HG03354 (cell line): ENCODE measurements around the gene EML6.

Experiments
- ATAC-seq: cut with Tn5 transposase; IDR thresholded peaks from one replicate; pipeline ENCODE4 v1.9.1; 2021; ENCODE audit warnings: mild to moderate bottlenecking; ENCODE audit not compliant: unreplicated experiment, poor library complexity, severe bottlenecking

The EML6 gene

DNA sequence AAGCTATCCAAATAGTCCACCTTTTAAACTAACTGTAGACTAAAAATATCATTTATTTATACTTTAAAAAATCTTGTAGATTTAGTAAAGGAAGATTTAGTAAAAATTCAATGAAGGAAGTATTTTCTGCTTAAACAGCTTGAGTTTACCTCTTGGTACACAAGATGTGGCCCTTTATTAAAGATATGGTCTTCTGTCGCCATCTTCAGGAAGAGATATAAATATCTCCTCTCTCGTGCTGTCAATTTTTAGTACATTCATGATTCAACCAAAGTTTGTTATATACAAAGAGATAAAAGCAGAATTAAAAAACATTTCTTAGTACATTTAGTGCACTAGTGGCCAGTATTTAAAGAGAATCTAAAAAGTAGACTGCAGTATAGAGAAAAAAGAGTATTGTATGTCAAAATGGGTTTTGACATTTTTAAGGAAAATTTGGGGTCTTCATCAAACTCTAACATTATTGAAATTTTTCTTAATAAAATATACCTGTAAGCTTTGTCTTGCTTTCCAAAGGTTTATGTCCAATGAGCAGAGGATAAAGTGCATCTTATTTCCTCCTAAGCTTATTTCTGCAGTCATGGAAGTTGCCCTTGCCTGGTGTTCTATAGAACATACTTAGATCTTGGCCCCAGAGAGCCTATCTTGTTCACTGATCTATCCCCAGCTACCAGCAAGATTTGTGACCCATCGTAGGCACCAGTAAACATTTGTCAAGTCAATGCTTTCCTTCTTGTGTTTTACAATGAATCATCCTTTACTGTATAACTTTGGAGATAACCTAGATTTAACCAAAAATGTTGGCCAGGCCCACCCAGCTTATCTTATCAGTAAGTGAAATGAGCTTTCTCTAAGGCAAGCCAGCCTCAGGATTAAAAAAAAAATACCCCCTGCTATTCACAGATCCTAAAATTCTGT is 18.5 kb upstream of the EML6 start:
- no peak for ATAC-seq

DNA sequence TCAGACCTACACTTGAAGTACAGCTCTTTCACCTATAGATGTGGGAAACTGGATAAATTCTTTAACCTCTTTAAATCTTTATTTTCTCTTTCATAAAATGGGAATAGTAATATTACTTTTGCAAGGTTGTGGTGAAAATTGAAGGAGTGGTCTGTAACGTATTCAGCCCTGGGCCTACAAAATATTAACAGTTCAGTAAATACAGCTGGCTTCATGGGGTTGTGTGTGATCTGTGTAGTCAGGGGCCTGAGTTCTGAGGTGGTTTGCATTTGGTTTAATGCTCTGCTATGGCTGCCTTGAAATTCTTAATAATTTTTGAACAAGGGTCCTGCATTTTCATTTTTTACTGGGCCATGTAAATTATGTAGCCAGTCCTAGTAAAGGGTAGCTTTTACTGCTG is 16.8 kb upstream of the EML6 start:
- no peak for ATAC-seq

DNA sequence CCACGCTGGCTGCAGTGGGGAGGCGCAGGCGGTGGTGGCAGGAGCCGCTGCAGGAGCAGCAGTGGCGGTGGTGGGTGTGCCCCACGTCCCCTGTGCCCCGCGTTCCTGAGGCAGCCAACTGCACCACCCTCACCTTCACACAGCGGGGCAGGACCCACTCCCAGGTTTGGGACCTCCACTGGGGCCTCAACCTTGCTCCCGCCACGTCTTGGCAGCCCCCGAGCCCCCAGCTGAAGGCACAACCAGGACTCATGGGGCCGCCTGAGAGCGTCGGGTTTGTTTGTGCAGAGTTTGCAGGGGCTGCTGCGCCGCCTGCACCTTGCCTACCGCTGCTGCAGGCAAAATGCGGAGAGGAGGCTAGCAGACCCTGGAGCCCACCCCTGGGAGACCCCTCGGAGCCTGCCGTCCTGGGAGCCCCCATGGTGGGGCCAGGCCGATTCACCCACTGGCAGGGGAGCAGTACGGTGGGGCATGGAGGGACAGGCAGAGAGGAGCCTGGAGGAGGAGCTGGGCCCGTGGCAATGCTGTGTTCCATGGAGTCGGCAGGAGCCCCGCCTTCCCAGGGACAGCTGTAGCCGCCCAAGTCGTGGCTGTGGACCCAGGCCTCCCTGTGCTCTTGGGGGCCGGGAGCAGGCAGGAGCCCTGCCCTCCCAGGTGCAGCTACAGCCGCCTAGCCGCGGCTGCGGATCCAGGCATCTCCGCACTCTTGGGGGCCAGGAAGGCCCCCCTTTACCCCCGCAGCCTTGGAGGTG is 14.7 kb upstream of the EML6 start:
- ATAC-seq: no peak

DNA sequence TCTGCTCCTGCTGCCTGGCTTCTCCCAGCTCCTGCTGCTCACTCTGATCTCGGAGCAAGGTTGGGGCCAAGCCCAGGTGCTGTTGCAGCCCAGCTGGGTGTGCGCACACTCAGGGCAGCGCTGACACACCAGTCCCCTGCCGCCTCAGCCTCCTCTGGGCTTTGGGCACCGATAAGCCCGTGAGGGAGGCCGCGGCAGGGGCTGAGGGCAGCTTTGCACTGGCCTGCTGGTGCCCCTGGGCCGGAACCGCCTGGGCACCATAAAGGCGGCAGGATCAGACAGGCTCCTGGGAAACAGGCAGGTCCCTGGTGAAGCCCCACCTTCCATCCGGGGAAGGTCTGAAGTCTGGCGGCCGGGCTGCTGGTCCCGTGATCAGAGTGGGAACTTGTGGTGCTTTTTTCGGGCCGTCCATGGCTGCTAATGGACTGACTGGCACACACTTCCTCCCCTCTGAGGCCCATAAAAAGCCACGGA is 14.1 kb upstream of the EML6 start:
- no peak for ATAC-seq

DNA sequence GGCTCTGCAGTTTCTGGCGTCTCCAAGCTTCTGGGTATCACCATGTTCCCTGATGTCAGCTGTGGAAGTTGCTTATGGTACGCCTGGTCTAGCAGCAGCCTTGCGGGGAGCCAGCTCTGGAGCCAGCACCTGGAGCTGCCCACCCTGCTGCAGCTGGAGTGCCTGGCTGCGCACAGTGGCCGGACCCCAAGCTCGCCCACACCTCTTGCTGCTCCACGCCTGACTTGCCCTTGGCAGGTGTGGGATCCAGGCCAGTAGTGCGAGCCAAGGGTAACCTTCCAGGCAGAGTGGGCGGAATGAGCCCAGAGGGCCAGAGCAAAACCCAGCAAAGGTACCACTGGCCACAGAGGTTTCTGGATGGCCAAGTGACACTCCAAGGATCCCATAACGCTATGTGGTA is 13.2 kb upstream of the EML6 start:
- ATAC-seq: no peak

DNA sequence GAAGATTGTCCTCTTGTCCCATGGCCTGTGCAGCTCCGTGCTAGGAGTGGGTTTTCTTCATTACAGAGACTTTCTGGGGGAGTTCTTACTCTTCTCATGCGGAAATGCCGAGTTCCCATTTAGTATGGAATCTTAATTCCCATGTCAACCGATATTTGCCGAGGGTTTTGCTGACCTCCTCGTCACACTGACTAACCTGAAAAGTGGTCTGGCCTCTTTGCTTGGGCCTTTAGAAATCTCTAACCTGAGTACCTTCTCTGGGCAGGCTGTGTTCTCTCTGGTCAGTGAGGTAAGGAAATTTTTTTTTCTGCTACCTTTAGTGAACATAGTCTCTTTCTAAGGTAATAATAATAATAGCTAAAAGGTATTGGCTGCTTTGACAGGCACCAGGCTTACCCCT is 10.9 kb upstream of the EML6 start:
- no peak for ATAC-seq

DNA sequence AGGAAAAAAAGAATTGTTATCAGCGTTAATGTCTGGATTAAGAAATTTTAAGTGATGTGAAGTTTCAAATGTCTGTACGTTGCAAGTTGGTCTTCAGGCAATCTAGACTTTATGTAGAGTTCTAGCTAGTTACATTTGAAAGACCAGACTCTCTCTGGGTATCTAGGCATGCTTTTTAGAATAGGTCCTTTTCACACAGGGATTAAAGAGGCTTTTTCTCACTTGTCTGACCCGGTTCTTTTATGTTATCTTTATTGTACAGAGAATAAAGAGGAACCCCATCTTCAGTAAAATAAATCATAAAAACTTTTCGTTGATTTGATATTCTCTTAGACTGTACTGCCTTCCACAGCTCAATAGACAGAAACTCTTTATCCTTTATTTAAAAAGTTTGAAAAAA is 8.5 kb upstream of the EML6 start:
- ATAC-seq: no peak

DNA sequence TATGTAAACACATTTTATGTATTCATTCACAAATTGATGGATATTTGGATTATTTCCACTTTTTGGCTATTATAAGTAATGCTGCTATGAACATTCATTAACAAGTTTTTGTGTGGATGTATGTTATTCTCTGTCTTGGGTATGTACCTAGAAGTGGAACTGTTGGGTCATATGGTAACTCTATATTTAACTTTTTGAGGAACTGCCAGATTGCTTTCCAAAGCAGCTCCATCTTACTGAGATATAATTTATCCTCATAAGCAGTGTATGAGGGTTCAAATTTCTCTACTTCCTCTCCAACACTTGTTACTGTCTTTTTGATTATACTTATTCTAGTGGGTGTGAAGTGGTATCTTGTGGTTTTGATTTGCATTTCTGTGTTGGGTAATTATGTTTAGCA is 7.1 kb upstream of the EML6 start:
- ATAC-seq: no peak

DNA sequence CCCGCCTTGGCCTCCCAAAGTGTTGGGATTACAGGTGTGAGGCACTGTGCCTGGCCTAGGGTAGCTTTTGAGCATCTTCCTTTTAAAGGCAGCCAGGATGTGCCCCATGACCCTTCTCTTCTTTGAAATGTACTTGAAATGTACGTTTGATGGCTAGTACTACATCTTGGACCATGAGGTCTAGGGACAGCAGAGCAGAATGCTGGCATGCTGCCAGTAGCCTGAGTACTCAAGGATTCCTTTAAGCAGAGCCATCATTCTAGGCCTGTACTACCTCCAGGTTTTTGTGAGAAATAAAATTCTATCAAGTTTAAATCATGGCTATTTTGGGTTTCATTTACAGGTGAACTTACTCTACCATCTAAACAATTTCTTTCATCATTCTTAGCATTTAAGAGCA is 2.9 kb upstream of the EML6 start:
- ATAC-seq: no peak

DNA sequence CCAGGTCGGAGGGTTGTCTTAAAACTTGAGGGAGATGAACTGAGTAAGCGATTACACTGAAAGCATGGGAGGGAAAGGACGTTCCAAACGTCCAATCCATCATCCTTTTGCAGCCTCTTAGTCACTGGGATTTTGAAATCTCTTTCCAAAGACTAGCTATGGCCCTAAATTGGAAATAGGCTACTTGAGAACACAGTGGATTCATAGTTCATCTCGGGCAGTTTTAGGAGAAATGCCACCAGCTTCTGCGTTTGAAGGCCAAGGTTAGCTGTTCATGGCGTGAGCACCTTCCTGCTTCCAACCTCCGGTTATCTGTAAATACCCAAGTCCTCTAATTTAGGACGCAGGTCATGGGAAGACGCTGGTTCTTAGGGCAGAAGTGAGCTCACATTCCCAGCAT is 821 bp upstream of the EML6 start:
- no peak for ATAC-seq

DNA sequence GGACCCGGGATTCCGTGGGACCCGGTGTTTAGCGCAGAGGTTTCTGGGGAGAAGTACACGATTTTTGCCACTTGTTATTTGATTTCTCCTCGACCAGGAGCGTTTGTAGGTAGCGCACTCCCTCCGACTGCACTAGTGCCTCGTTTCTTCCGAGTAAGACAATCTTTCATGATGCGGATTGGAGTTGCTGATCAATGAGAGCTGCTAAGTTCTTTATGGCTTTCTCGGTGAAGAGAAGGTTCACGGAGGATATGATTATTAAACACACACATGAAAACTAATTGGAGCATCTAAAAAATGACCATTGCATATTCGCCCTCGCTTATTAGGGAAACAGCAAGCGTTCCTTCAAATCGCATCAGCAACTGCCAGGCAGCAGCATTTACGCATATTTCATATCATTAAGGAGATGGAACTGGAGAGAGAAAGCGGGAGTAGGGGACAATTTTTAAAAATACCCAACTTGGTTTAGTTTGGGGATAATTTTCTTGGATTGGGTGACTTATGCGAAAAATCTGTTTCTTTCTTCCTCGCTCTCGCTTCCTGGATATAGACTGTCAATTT is 616 bp downstream of the EML6 start:
- peak; percentile 2 for ATAC-seq

DNA sequence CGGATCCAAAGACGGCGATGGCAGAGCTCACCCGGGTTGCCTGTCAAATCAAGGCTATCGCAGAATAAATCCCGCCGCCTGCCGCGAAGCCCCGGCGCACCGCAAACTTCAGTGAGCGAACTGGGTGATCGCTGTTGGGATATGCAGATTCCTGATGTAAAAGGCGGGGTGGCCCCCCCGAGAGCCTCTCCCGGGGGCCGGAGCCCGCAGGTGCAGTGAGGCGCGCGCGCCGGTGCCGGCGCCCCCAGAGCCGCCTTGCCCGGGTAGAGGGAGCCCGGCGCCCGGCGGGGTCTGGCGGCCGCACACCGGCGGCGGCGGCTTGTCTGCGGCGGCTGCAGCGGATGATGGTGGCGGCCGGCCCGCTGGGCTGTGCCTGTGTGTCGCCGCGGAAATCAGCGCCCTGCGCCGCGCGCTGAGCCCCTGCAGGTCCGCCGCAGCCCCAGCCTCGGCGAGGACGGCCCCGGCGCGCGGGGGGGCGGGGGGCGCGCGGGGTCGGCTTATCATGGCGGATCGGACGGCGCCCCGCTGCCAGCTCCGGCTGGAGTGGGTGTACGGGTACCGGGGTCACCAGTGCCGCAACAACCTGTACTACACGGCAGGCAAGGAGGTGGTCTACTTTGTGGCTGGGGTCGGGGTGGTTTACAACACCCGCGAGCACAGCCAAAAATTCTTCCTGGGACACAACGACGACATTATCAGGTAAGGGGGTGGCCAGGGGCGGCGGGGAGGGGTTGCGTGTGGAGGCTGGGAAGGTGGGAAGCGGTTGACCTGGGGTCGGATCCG is 1.3 kb downstream of the EML6 start:
- ATAC-seq: no peak

DNA sequence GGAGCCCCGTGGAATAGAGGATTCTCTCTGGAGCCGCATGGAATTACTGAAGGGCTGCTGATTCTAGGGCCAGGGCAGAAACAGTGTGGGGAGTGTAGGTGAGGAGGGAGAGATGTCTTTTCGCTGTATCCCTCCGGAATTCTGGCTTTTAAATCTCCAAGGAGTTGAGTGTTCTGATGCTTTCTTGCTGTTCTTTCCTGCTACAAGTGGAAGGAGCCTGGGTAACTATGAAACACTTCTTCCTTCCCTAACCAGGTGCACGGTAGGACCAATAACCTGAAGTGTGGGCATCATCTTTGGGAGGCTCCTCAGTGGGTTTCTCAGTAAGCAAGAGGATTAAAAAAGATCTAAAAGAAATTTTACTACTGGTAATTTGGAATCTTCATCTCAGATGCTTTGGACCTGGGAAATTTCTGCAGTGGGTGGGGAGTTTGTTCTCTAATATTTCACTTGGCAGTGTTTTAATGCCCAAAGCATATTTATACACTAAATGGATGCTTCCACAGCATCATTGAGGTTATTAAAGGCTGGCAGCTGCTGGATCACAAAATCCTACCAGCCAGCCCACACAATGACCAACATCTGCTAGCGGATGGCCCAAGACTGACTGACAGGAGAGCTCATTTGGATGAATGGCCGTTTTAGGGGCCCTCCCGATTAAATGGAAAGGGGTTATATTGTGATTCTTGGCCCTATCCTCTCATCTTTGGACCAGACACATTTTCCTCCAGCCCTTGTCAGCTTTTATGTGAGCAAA is 2.1 kb downstream of the EML6 start:
- no peak for ATAC-seq

DNA sequence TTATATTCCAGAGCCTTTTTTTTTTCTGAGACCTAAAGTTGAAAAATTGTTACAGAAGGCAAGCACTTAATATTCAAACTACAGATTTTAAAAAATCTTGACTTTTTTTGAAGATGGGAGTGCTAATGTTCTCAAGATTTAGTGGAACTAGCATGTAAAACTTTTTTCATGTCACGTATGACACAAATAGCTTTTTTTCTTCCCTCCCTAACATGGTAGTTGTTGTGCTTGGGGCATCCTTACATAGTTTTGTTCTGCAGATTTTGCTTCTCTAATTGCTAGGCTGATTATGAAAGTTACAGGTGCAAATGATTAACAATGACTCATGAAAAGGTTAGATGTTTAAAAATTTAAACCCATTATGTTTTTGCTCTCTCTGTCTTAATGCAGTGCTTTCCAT is 3.0 kb downstream of the EML6 start:
- ATAC-seq: no peak

DNA sequence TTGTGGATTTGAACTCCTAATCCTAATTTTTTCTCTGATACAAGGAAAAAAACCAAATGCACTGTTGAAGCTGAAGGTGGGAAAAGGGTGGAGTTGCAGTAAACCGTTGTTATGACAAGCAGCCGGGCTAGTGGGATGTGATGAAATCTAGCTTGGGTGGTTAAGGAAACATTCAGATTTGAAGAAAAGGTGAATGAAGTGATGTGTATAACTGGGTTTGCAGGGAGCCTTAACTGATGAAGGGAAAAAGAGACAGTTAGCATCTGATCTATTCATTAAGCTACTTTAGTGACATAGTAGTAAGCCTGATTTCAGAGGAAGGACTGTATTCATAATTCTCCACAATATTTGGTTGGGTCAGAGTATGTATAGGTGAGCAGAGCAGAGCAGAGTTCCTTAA is 3.5 kb downstream of the EML6 start:
- no peak for ATAC-seq

DNA sequence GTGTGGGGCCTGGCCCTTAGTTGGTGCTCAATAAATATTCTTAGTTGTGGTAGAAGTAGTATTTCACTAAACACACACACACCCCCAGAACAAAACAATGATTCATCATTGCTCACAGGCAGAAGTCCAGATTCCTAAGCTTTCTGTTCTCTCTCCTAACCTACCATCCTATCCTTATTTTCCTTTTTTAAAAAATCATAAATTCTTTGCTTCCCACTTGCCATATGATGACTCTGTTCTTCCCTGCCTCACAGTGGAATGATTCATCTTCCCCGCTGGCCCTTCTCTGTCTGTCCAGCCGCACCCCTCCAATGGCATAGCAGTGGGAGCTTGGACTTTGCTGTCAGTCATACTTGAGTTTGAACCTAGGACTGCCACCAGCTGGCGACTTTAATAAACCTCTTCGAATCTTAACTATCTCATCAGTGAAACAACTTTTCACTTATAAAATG is 5.2 kb downstream of the EML6 start:
- no peak for ATAC-seq

DNA sequence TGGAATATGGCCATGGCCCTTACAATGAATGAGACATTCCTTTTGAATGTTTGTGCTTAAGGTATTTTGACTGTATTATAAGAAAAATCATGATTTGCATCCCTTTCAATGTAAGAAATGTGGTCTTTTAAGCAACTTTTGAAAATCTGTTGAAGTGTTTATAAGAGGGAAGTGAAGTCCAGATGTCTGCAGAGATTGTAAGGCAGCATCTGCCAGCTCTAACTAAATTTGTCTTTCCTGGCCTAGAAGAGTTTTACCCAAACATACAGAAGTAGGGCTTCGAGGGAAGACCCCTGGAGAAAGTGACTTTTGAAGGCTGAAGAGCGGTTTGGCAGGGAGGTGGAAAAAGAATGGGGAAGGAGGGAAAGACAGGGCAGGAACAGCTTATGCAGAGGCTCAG is 12.2 kb downstream of the EML6 start:
- ATAC-seq: no peak

DNA sequence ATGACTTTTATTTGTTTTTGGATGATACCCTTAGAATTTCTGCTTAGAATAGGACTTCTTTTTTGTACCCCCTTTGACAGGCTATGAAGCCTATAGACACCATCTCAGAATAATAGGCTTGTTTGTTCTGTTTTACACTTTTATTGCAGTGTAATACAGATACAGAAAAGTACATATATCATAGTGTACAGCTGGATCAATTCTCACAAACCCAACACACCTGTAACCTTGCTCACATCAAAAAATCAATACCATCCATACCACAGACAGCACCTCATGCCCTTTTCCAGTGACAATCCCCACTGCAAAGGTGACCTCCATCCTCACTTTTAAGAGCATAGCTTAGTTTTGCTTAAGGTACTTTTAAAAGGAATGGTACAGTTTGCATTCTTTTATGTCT is 14.8 kb downstream of the EML6 start:
- no peak for ATAC-seq

DNA sequence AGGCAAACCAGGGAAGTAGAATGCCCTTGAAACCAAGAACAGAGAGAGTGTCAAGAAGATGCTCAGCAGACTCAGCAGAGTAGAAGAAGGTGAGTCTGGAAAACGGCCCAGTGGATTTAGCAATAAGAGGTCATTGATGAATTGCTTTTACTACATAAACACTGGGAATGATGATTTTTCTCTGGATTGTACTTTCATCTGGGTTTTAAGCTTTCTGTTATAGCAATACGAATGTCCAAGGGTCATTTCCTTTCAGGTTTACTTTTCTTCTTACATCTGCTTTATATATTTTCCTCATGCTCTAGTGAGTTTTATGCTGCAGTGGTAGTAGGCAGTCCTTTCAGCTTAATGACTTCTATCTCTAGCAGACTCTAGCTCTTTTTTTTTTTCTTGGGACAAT is 16.9 kb downstream of the EML6 start:
- no peak for ATAC-seq
